Stimulated activated CD8-positive, alpha-beta memory T cell treated with anti-CD3 and anti-CD28 coated beads, Interleukin-4, amount 100 ng/mL, for 4 hours (primary cell): ENCODE data around the gene PREX1.

Source experiments
- DNase-seq, 2 donors: peaks; one replicate each; pipeline ENCODE4 v3.0.0-alpha.2; 2020; ENCODE audit warnings: low read depth in 2 of 2, low spot score in 1 of 2

The PREX1 gene

GRCh38 chr20:48642105-48642880 lies 185.5 kb downstream of the PREX1 start:
- no peak for DNase-seq

GRCh38 chr20:48640871-48641270 lies 186.9 kb downstream of the PREX1 start:
- DNase-seq = no peak

- no peak for DNase-seq
These were observed 187.9 kb downstream of the PREX1 start for GRCh38 chr20:48639899-48640298.

- DNase-seq = no peak
These were observed 189.3 kb downstream of the PREX1 start for GRCh38 chr20:48638546-48638945.

GRCh38 chr20:48637461-48637860 lies 190.3 kb downstream of the PREX1 start:
- DNase-seq = no peak

GRCh38 chr20:48636301-48636700 lies 191.5 kb downstream of the PREX1 start:
- DNase-seq = no peak

GRCh38 chr20:48635791-48636267 lies 192.0 kb downstream of the PREX1 start:
- DNase-seq = peak in 1 of 2 donors; percentile 32

- DNase-seq = no peak
These were observed 192.4 kb downstream of the PREX1 start for GRCh38 chr20:48635361-48635760.

GRCh38 chr20:48634641-48635040 lies 193.2 kb downstream of the PREX1 start:
- DNase-seq = no peak

- no peak for DNase-seq
These were observed 194.1 kb downstream of the PREX1 start for GRCh38 chr20:48633620-48634257.

GRCh38 chr20:48632825-48633619 lies 194.8 kb downstream of the PREX1 start:
- no peak for DNase-seq

- DNase-seq = no peak
These were observed 195.6 kb downstream of the PREX1 start for GRCh38 chr20:48632017-48632824.

GRCh38 chr20:48631114-48632016 lies 196.4 kb downstream of the PREX1 start:
- DNase-seq = no peak

GRCh38 chr20:48630342-48631075 lies 197.3 kb downstream of the PREX1 start:
- DNase-seq = no peak

GRCh38 chr20:48629960-48630315 lies 197.9 kb downstream of the PREX1 start:
- DNase-seq = no peak

- no peak for DNase-seq
These were observed 198.5 kb downstream of the PREX1 start for GRCh38 chr20:48629069-48629959.

GRCh38 chr20:48627737-48628128 lies 200.1 kb downstream of the PREX1 start:
- DNase-seq = no peak
